ENCODE data around the gene ANKZF1.

Gene ANKZF1

GRCh38 chr2:219282943-219283581, 53.5 kb downstream of the ANKZF1 start:
- DNase-seq (ENCODE audit: low read depth) = no peak

GRCh38 chr2:219284501-219285372, 55.1 kb downstream of the ANKZF1 start:
- no peak for DNase-seq (ENCODE audit: low read depth)

GRCh38 chr2:219285373-219285735, 55.7 kb downstream of the ANKZF1 start:
- no peak for DNase-seq (ENCODE audit: low read depth)

GRCh38 chr2:219285894-219286425, 56.4 kb downstream of the ANKZF1 start:
- DNase-seq (ENCODE audit: low read depth) = no peak

Measured in ELR (cell line).